Measurements from ENCODE around the gene RNF19B.

RNF19B gene

GRCh38 chr1:32964461-32965250, at the start of gene RNF19B:
TSS of gene RNF19B (minus strand) at chr1:32964809. CDS start at chr1:32964685, 124 bp downstream.
- no peak for TF ChIP-seq CTCF (IDR thresholded peaks at IDR 0.05)

- TF ChIP-seq CTCF (IDR thresholded peaks at IDR 0.05): no peak
Observed at GRCh38 chr1:33013791-33014190, 49.2 kb upstream of the RNF19B start.

- no peak for TF ChIP-seq CTCF (IDR thresholded peaks at IDR 0.05)
Observed at GRCh38 chr1:33012165-33012564, 47.6 kb upstream of the RNF19B start.

- no peak for TF ChIP-seq CTCF (IDR thresholded peaks at IDR 0.05)
Observed at GRCh38 chr1:33010932-33011731, 46.5 kb upstream of the RNF19B start.

GRCh38 chr1:33009561-33009960, 45.0 kb upstream of the RNF19B start:
- no peak for TF ChIP-seq CTCF (IDR thresholded peaks at IDR 0.05)

- TF ChIP-seq CTCF (IDR thresholded peaks at IDR 0.05): no peak
Observed at GRCh38 chr1:33008051-33008914, 43.7 kb upstream of the RNF19B start.
